ENCODE measurements around the gene CCDC136.

CCDC136 gene

GRCh38 chr7:128859232-128860157 is 67.7 kb downstream of the CCDC136 start:
- TF ChIP-seq CTCF (IDR thresholded peaks at IDR 0.05; ENCODE audit: extremely low read depth, missing control alignments) = no peak
- no peak for DNase-seq (ENCODE audit: low spot score)

GRCh38 chr7:128860158-128861073 is 68.6 kb downstream of the CCDC136 start:
- no peak for DNase-seq (ENCODE audit: low spot score)
- no peak for TF ChIP-seq CTCF (IDR thresholded peaks at IDR 0.05; ENCODE audit: extremely low read depth, missing control alignments)

- no peak for DNase-seq (ENCODE audit: low spot score)
- TF ChIP-seq CTCF (IDR thresholded peaks at IDR 0.05; ENCODE audit: extremely low read depth, missing control alignments) = no peak
These were observed 70.3 kb downstream of the CCDC136 start for GRCh38 chr7:128861957-128862570.

- TF ChIP-seq CTCF (IDR thresholded peaks at IDR 0.05; ENCODE audit: extremely low read depth, missing control alignments) = no peak
- peak; percentile 99 for DNase-seq (ENCODE audit: low spot score)
These were observed 71.0 kb downstream of the CCDC136 start, which contains the start of gene ATP6V1F for GRCh38 chr7:128862571-128863432. Gene ATP6V1F, plus strand, starts transcription at chr7:128862856. Its CDS starts 49 bp downstream, at chr7:128862905.

GRCh38 chr7:128863433-128863989 is 71.7 kb downstream of the CCDC136 start:
- peak; percentile 80 for DNase-seq (ENCODE audit: low spot score)
- TF ChIP-seq CTCF (IDR thresholded peaks at IDR 0.05; ENCODE audit: extremely low read depth, missing control alignments) = peak; percentile 33

- no peak for TF ChIP-seq CTCF (IDR thresholded peaks at IDR 0.05; ENCODE audit: extremely low read depth, missing control alignments)
- DNase-seq (ENCODE audit: low spot score) = no peak
These were observed 73.5 kb downstream of the CCDC136 start for GRCh38 chr7:128865303-128865702.

Data from GM20000 (cell line).